HepG2 (cell line): ENCODE measurements around the gene EPC1. TPM values are rescaled to one million over a fixed set of nuclear protein-coding genes. Genes with fewer than 3 reads are reported as not detected.

ENCODE experiments used
- ATAC-seq: fragments of 200-7000 bp; cut with Tn5 transposase; 3 replicates; pipeline ENCODE4 v1.9.1; 2020; ENCODE audit warnings: mild to moderate bottlenecking, moderate library complexity
- BruUV-seq: library from RNA; stranded (reverse); fragments of 400-500 nt; replicated peaks from 2 replicates; lab custom pipeline; 2021; lab: Mats Ljungman, UMichigan
- CTCF ChIA-PET: fragments of 300-600 bp; formaldehyde crosslinking; extraction: SDS; loops from one replicate; lab custom pipeline; 2021; ENCODE audit warnings: low total read pairs, inconsistent platforms, low intra/inter-chr PET ratio; lab: Yijun Ruan, JAX
- POLR2A ChIA-PET: fragments of 350-600 bp; sonication (Branson Sonifier 250); formaldehyde crosslinking; loops from one replicate; lab custom pipeline; 2020; ENCODE audit warnings: antibody characterized with exemption, inconsistent platforms; lab: Yijun Ruan, JAX
- DNase-seq: peaks from one replicate; pipeline ENCODE4 v3.0.0-alpha.2; 2015; ENCODE audit warnings: low spot score
- FAIRE-seq: peaks from 3 replicates; lab custom pipeline; 2011; peaks lifted over from hg19 to GRCh38; lab: Jason Lieb, UNC
- H2AFZ ChIP-seq: one replicate; pipeline ENCODE4 v1.6.1; 2011; ENCODE audit warnings: low read length, inconsistent platforms
- H3K27ac ChIP-seq: fragments of 300-600 bp; 3 replicates; pipeline ENCODE4 v1.8.0; 2011; ENCODE audit warnings: mixed run types, mild to moderate bottlenecking, mixed read lengths, low read length, inconsistent platforms; ENCODE audit not compliant: insufficient read depth; ENCODE audit errors: extremely low read length
- H3K27me3 ChIP-seq, 2 experiments: fragments of 200-600 bp in 1 of 2; 2 replicates in 1 of 2; 3 replicates in 1 of 2; pipeline versions ENCODE4 v1.6.0 to v1.8.0; 2011; ENCODE audit warnings: low read length in 2 of 2, mild to moderate bottlenecking in 2 of 2, moderate library complexity in 2 of 2, inconsistent platforms in 1 of 2; ENCODE audit not compliant: insufficient read depth in 2 of 2, control insufficient read depth in 1 of 2
- H3K36me3 ChIP-seq, 2 experiments: fragments of 200-600 bp in 1 of 2; replicated peaks in 1 of 2; 2 replicates in 1 of 2; 3 replicates in 1 of 2; pipeline versions ENCODE4 v1.5.1 to v1.8.0; 2011; ENCODE audit warnings: low read length in 2 of 2, inconsistent platforms in 1 of 2; ENCODE audit not compliant: insufficient read depth in 2 of 2, control insufficient read depth in 1 of 2
- H3K4me1 ChIP-seq: 2 replicates; pipeline ENCODE4 v1.5.1; 2012; ENCODE audit warnings: low read length, inconsistent platforms; ENCODE audit not compliant: insufficient read depth
- H3K4me2 ChIP-seq: 2 replicates; pipeline ENCODE4 v1.6.0; 2011; ENCODE audit warnings: low read depth, low read length, inconsistent platforms
- H3K4me3 ChIP-seq, 3 experiments: fragments of 200-600 bp in 1 of 3; sonication (generic), shearing (Covaris generic) in 1 of 3; replicated peaks in 1 of 3; 2 replicates each; pipeline ENCODE4 v1.5.1; 2011 to 2016; ENCODE audit warnings: low read length in 3 of 3, inconsistent platforms in 2 of 3, low read depth in 2 of 3, mild to moderate bottlenecking in 2 of 3, control low read depth in 1 of 3, mixed read lengths in 1 of 3; ENCODE audit not compliant: insufficient read depth in 1 of 3
- H3K79me2 ChIP-seq: one replicate; pipeline ENCODE4 v1.6.1; 2011; ENCODE audit warnings: low read length, inconsistent platforms; ENCODE audit not compliant: insufficient read depth
- H3K9ac ChIP-seq: 2 replicates; pipeline ENCODE4 v1.6.0; 2011; ENCODE audit warnings: mild to moderate bottlenecking, low read depth, low read length, inconsistent platforms; ENCODE audit not compliant: insufficient read depth
- H3K9me3 ChIP-seq: 2 replicates; pipeline ENCODE4 v1.5.1; 2012; ENCODE audit warnings: mild to moderate bottlenecking, low read length
- H4K20me1 ChIP-seq: 2 replicates; pipeline ENCODE4 v1.6.0; 2011; ENCODE audit warnings: inconsistent platforms, mild to moderate bottlenecking, low read length, moderate library complexity; ENCODE audit not compliant: insufficient read depth
- ELF4 ChIP-seq: sonication (generic); formaldehyde crosslinking; IDR thresholded peaks from 2 replicates; pipeline ENCODE4 v1.5.0; 2020; ENCODE audit warnings: missing genetic modification reagents, mild to moderate bottlenecking, moderate library complexity, borderline replicate concordance
- ETS1 ChIP-seq: sonication (generic); formaldehyde crosslinking; IDR thresholded peaks from 2 replicates; pipeline ENCODE4 v1.4.0; 2020; ENCODE audit warnings: missing genetic modification reagents
- MEIS2 ChIP-seq: sonication (generic); formaldehyde crosslinking; IDR thresholded peaks from 2 replicates; pipeline ENCODE4 v1.9.0; 2021; ENCODE audit warnings: mild to moderate bottlenecking, missing genetic modification reagents
- MTERF4 ChIP-seq: sonication (generic); formaldehyde crosslinking; IDR thresholded peaks from 2 replicates; pipeline ENCODE4 v1.8.0; 2023; ENCODE audit warnings: mild to moderate bottlenecking, missing genetic modification reagents
- MTF1 ChIP-seq: sonication (generic); formaldehyde crosslinking; IDR thresholded peaks from 2 replicates; pipeline ENCODE4 v1.5.0; 2020; ENCODE audit warnings: missing genetic modification reagents
- RFX1 ChIP-seq: fragments of 450-650 bp; IDR thresholded peaks from 2 replicates; pipeline ENCODE4 v1.6.1; 2017
- RNF219 ChIP-seq: sonication (generic); formaldehyde crosslinking; IDR thresholded peaks from 2 replicates; pipeline ENCODE4 v1.5.0; 2020; ENCODE audit warnings: mild to moderate bottlenecking, missing genetic modification reagents
- SETDB1 ChIP-seq: sonication (generic); formaldehyde crosslinking; IDR thresholded peaks from 2 replicates; pipeline ENCODE4 v1.5.1; 2020; ENCODE audit warnings: missing genetic modification reagents, mild to moderate bottlenecking, borderline replicate concordance
- ZBTB21 ChIP-seq: sonication (generic); formaldehyde crosslinking; IDR thresholded peaks from 2 replicates; pipeline ENCODE4 v1.4.0; 2020; ENCODE audit warnings: missing genetic modification reagents
- ZNF275 ChIP-seq: sonication (generic); formaldehyde crosslinking; IDR thresholded peaks from 2 replicates; pipeline ENCODE4 v1.8.0; 2022; ENCODE audit warnings: missing genetic modification reagents, mild to moderate bottlenecking, inconsistent platforms, borderline replicate concordance
- ZNF513 ChIP-seq: sonication (generic); formaldehyde crosslinking; conservative IDR thresholded peaks from 2 replicates; pipeline ENCODE4 v1.5.0; 2020; ENCODE audit warnings: missing genetic modification reagents
- ZNF724P ChIP-seq: sonication (generic); formaldehyde crosslinking; IDR thresholded peaks from 2 replicates; pipeline ENCODE4 v1.8.0; 2022; ENCODE audit warnings: missing genetic modification reagents, borderline replicate concordance
- ZNF749 ChIP-seq: sonication (generic); formaldehyde crosslinking; IDR thresholded peaks from 2 replicates; pipeline ENCODE4 v1.8.0; 2022; ENCODE audit warnings: mild to moderate bottlenecking, missing genetic modification reagents, moderate library complexity, borderline replicate concordance
- WGBS: methylation state at CpG from one replicate; pipeline ENCODE4 v1.1.6; 2017; ENCODE audit warnings: low lambda C conversion rate; 5-methylcytosine and 5-hydroxymethylcytosine counted together
- in situ Hi-C: cut with HindIII; loops from 2 replicates; pipeline ENCODE4 v1.10.0; 2017; ENCODE audit warnings: low pct_unique_long_range_greater_than_20kb; ENCODE audit not compliant: extremely low pct_ligation_motif_present
- intact Hi-C: fragments of 100-400 bp; cut with micrococcal nuclease; formaldehyde crosslinking; loops from one replicate; pipeline ENCODE4 v1.10.0; 2022; ENCODE audit not compliant: unreplicated experiment
- polyA plus RNA-seq, 8 experiments: library from polyadenylated mRNA; depleted of rRNA in 3 of 8; stranded (reverse) in 7 of 8; unstranded in 1 of 8; fragments of >200 nt; fragmentation: Illumina TruSeq in 4 of 8; extraction: Trizol in 4 of 8; gene quantifications; 2 replicates each; pipeline versions ENCODE4 v1.2.1 to v1.2.3, GENCODE V29; 2011 to 2016; ENCODE audit warnings: low read depth in 4 of 8, missing spikeins in 1 of 8, mixed read lengths in 1 of 8; ENCODE audit not compliant: insufficient read depth in 1 of 8
- total RNA-seq, 5 experiments: library from RNA; depleted of rRNA; stranded (reverse); fragments of >200 nt; fragmentation: Illumina TruSeq; extraction: Trizol; gene quantifications; 2 replicates each; pipeline ENCODE4 v1.2.3, GENCODE V29; 2016; ENCODE audit warnings: low read depth in 1 of 5

Gene EPC1
- total and polyA plus RNA-seq, 2 of the 13 experiments (the other 11 are each of a cell fraction or from before 2014, with no cell fraction given), result 28.7 to 44.2 TPM

GRCh38 chr10:32227802-32228201 is 119.2 kb downstream of the EPC1 start:
- CTCF ChIA-PET, result no interaction called here
- POLR2A ChIA-PET, result no interaction called here
- peaks cover 8% of the 10 kb centered on the region; the same call in 1 of the 2 replicates for H3K9me3 ChIP-seq
- H3K79me2 ChIP-seq, result no peaks in the 10 kb centered on the region
- no TSS peak for BruUV-seq
- WGBS, result 30% methylated on average over 2 of the region's 2 CpGs
- H3K4me1 ChIP-seq, result no peaks in the 10 kb centered on the region
- H3K36me3 ChIP-seq, result no peaks in the 10 kb centered on the region
- intact Hi-C loops, result no loop called here
- in situ Hi-C loops, result no loop called here
- H3K27me3 ChIP-seq, result no peaks in the 10 kb centered on the region; a peak in 1 of 5 replicates
- no peak for FAIRE-seq
- H3K9ac ChIP-seq, result no peak overlapping the region
- no peak overlapping the region for H3K27ac ChIP-seq
- no peak for DNase-seq
- H3K4me2 ChIP-seq, result no peak overlapping the region
- H4K20me1 ChIP-seq, result no peaks in the 10 kb centered on the region
- no peak for ATAC-seq
- no peak overlapping the region for H3K4me3 ChIP-seq
- H2AFZ ChIP-seq, result no peak overlapping the region
- no peak for TF ChIP-seq ZNF724P
- TF ChIP-seq RFX1, result no peak
- no peak for TF ChIP-seq RNF219
- no peak for TF ChIP-seq ZNF275 (CRISPR knock-in tag)
- TF ChIP-seq MEIS2 (CRISPR knock-in tag), result no peak
- no peak for TF ChIP-seq ZNF513
- no peak for TF ChIP-seq SETDB1 (CRISPR knock-in tag)
- TF ChIP-seq ETS1 (CRISPR knock-in tag), result no peak
- no peak for TF ChIP-seq MTF1
- TF ChIP-seq ZBTB21 (CRISPR knock-in tag), result no peak
- no peak for TF ChIP-seq MTERF4 (CRISPR knock-in tag)
- TF ChIP-seq ZNF749 (CRISPR knock-in tag), result no peak
- TF ChIP-seq ELF4 (CRISPR knock-in tag), result no peak
